ENCODE data around the gene CKB. TPM values are rescaled to one million over a fixed set of nuclear protein-coding genes. Genes with fewer than 3 reads are reported as not detected.

The CKB gene
- total RNA-seq, 2 donors from 2014 or later = 602 to 920 TPM

DNA sequence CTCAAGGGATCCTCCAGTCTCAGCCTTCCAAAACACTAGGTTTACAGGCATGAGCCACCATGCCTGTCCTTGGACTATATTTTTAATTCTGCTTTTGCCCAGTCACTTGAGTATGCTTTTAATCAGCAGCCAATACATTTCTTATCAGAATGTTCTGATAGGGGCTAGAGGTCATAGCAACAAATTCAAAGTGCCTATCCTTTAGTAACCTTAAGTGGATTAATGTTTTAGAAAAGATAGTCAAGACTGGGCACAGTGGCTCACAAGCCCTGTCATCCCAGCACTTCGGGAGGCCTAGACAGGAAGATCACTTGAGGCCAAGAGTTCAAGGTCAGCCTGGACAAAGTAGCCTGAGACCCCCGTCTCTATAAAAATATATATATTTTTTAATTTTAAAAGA, 37.1 kb downstream of the CKB start:
- Histone ChIP-seq H3K36me3 (ENCODE audit: control insufficient read depth, insufficient read depth, low read length) (peaks cover 68% of the 10 kb centered on the region), H3K4me3 (ENCODE audit: low read length) (no peak overlapping the region), H3K27ac (ENCODE audit: low read depth, low read length) (no peak overlapping the region), H3K4me1 (ENCODE audit: control insufficient read depth, insufficient read depth, low read length) (no peaks in the 10 kb centered on the region), H3K9me3 (ENCODE audit: control insufficient read depth, low read length) (no peaks in the 10 kb centered on the region), H3K27me3 (ENCODE audit: control insufficient read depth, insufficient read depth, low read length, poor library complexity, severe bottlenecking) (no peaks in the 10 kb centered on the region), H3K9ac (ENCODE audit: extremely low read depth, low read length, poor library complexity, severe bottlenecking) (no peak overlapping the region)
- Mint-ChIP-seq H3K27ac (no peak overlapping the region), H3K4me1 (no peaks in the 10 kb centered on the region), H3K9me3 (no peaks in the 10 kb centered on the region), H3K4me3 (no peak overlapping the region), H3K36me3 (ENCODE audit: low read depth) (peaks cover 56% of the 10 kb centered on the region), H3K27me3 (ENCODE audit: insufficient read depth) (no peaks in the 10 kb centered on the region)
- WGBS, 2 experiments (ENCODE audit: insufficient coverage in 1 of 2, insufficient read length in 1 of 2) = 92% methylated on average over 1 of the region's 2 CpGs; no CpG with 5 or more reads in 1 of the 2 experiments
- no peak for DNase-seq
- TF ChIP-seq, protein P1, sequence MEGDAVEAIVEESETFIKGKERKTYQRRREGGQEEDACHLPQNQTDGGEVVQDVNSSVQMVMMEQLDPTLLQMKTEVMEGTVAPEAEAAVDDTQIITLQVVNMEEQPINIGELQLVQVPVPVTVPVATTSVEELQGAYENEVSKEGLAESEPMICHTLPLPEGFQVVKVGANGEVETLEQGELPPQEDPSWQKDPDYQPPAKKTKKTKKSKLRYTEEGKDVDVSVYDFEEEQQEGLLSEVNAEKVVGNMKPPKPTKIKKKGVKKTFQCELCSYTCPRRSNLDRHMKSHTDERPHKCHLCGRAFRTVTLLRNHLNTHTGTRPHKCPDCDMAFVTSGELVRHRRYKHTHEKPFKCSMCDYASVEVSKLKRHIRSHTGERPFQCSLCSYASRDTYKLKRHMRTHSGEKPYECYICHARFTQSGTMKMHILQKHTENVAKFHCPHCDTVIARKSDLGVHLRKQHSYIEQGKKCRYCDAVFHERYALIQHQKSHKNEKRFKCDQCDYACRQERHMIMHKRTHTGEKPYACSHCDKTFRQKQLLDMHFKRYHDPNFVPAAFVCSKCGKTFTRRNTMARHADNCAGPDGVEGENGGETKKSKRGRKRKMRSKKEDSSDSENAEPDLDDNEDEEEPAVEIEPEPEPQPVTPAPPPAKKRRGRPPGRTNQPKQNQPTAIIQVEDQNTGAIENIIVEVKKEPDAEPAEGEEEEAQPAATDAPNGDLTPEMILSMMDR (conservative IDR thresholded peaks at IDR 0.05) = no peak

DNA sequence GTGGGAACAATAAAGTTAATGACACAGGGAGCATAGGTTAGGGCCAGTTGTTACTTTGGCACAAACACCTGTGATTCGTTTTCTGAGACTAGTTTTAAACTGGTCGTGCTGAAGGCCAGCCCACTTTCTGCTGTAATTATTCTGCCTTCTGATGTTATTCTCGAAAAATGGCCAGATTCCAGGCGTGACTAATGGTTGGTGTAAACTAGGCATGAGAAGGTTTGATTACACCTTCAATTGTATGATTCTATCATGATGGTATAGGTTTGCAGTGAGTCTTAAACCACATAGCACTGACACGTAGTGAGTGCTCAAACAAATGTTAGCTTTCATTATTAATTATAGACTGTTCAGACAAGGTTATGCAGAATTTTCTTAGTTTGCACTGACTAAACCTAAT, 39.0 kb downstream of the CKB start:
- Mint-ChIP-seq H3K9me3 (no peaks in the 10 kb centered on the region), H3K4me1 (no peaks in the 10 kb centered on the region), H3K27ac (no peak overlapping the region), H3K36me3 (ENCODE audit: low read depth) (peaks cover 58% of the 10 kb centered on the region), H3K27me3 (ENCODE audit: insufficient read depth) (no peaks in the 10 kb centered on the region), H3K4me3 (no peak overlapping the region)
- H3K9me3 ChIP-seq (ENCODE audit: control insufficient read depth, low read length) = no peaks in the 10 kb centered on the region
- H3K36me3 ChIP-seq (ENCODE audit: control insufficient read depth, insufficient read depth, low read length) = peaks cover 70% of the 10 kb centered on the region
- H3K27me3 ChIP-seq (ENCODE audit: control insufficient read depth, insufficient read depth, low read length, poor library complexity, severe bottlenecking) = no peaks in the 10 kb centered on the region
- H3K4me1 ChIP-seq (ENCODE audit: control insufficient read depth, insufficient read depth, low read length) = no peaks in the 10 kb centered on the region
- TF ChIP-seq, protein P1 (conservative IDR thresholded peaks at IDR 0.05) = no peak
- peak; percentile 13 for DNase-seq
- H3K27ac ChIP-seq (ENCODE audit: low read depth, low read length) = no peak overlapping the region
- H3K4me3 ChIP-seq (ENCODE audit: low read length) = no peak overlapping the region
- WGBS, 2 experiments (ENCODE audit: insufficient coverage in 1 of 2, insufficient read length in 1 of 2) = 94 to 96% methylated on average over 5 of the region's 5 CpGs
- H3K9ac ChIP-seq (ENCODE audit: extremely low read depth, low read length, poor library complexity, severe bottlenecking) = no peak overlapping the region

DNA sequence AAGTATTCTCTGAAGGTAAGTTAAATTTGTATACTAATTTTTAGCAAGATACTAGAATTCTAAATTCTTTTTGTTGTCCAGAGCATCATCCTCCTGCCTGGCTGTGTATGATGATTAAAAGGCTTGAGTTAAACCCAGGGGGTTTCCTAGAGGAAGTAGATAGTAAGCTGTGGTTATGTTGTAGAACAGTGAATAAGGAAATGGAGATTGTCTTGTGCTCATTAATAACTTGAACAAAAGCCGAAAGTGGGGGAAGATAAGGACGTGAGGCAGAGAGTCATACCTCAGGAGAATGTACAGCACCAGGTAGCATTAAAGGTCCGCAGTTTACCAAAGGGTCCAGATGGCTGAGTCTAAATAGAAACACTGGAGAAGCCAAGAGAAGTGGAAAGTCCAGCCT, 42.0 kb downstream of the CKB start:
- no peak for DNase-seq
- Mint-ChIP-seq H3K4me3 (no peak overlapping the region), H3K9me3 (no peaks in the 10 kb centered on the region), H3K36me3 (ENCODE audit: low read depth) (peaks cover 68% of the 10 kb centered on the region), H3K4me1 (no peaks in the 10 kb centered on the region), H3K27me3 (ENCODE audit: insufficient read depth) (no peaks in the 10 kb centered on the region), H3K27ac (no peak overlapping the region)
- TF ChIP-seq, protein P1 (conservative IDR thresholded peaks at IDR 0.05) = no peak
- peaks cover 75% of the 10 kb centered on the region for H3K36me3 ChIP-seq (ENCODE audit: control insufficient read depth, insufficient read depth, low read length)
- no peaks in the 10 kb centered on the region for H3K9me3 ChIP-seq (ENCODE audit: control insufficient read depth, low read length)
- no peak overlapping the region for H3K4me3 ChIP-seq (ENCODE audit: low read length)
- H3K27ac ChIP-seq (ENCODE audit: low read depth, low read length) = no peak overlapping the region
- 92 to 95% methylated on average over 3 of the region's 3 CpGs for WGBS, 2 experiments (ENCODE audit: insufficient coverage in 1 of 2, insufficient read length in 1 of 2)
- H3K27me3 ChIP-seq (ENCODE audit: control insufficient read depth, insufficient read depth, low read length, poor library complexity, severe bottlenecking) = no peaks in the 10 kb centered on the region
- no peak overlapping the region for H3K9ac ChIP-seq (ENCODE audit: extremely low read depth, low read length, poor library complexity, severe bottlenecking)
- H3K4me1 ChIP-seq (ENCODE audit: control insufficient read depth, insufficient read depth, low read length) = no peaks in the 10 kb centered on the region

All from endodermal cell (in vitro differentiated cells).